ENCODE data around the gene ERN1. TPM values are rescaled to one million over a fixed set of nuclear protein-coding genes. Genes with fewer than 3 reads are reported as not detected.

Gene ERN1
- polyA plus RNA-seq, 1 donor from 2014 or later = 2.3 TPM

GRCh38 chr17:64063088-64063487 is 66.9 kb downstream of the ERN1 start:
- Histone ChIP-seq H3K36me3 (ENCODE audit: insufficient read depth, low read length) (no peaks in the 10 kb centered on the region), H4K20me1 (ENCODE audit: insufficient read depth) (no peaks in the 10 kb centered on the region)
- TF ChIP-seq SMC3 (conservative IDR thresholded peaks at IDR 0.05; ENCODE audit: poor library complexity) (no peak), TAF1 (IDR thresholded peaks at IDR 0.05; ENCODE audit: low read depth) (no peak), EZH2 (IDR thresholded peaks at IDR 0.05; ENCODE audit: borderline replicate concordance, insufficient read depth, low read length, poor library complexity, severe bottlenecking) (no peak), EP300 (conservative IDR thresholded peaks at IDR 0.05; ENCODE audit: poor library complexity, severe bottlenecking) (no peak), CTCF (IDR thresholded peaks at IDR 0.05; ENCODE audit: poor library complexity, severe bottlenecking) (no peak), RAD21 (conservative IDR thresholded peaks at IDR 0.05) (no peak), REST (IDR thresholded peaks at IDR 0.05; ENCODE audit: borderline replicate concordance) (no peak), POLR2AphosphoS5 (IDR thresholded peaks at IDR 0.05) (no peak), MXI1 (conservative IDR thresholded peaks at IDR 0.05; ENCODE audit: poor library complexity, severe bottlenecking) (no peak)

DNA sequence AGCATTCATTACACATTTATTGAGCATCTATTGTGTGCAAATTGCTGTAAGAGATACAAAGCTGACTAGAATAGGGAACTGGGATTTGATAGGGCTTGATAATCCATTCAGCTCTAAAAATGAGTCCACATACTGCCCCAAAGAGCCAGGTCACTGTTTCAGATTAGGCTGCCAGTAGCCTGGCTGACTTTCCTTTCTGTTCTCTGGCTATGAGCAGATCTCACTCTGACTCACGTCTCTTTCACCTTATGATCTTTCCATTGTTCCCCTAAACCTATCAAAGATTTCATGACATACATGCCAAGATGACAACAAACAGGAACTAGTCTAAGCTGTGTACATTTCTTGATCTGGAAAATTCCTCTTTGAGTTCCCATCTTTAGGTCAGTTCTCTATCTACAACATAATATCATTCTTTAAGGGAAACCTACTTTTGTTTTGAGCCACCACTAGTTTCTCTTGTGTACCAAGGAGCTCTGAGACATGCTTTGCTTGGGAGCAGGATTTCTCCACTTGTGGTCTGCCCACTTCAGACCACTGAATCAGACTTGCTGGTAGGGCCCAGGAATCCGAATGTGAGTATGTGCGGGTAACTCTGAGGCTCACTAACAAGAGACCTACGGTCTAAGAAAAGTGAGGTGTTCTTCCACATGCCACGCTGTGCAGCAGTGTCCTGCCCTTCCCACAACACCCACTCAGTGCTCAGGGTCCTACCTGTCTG is 68.6 kb downstream of the ERN1 start:
- H3K36me3 ChIP-seq (ENCODE audit: insufficient read depth, low read length) = no peaks in the 10 kb centered on the region
- H2AFZ ChIP-seq (ENCODE audit: low read depth, low read length) = no peak overlapping the region
- no peak for TF ChIP-seq TAF1 (IDR thresholded peaks at IDR 0.05; ENCODE audit: low read depth)
- no peak for TF ChIP-seq REST (IDR thresholded peaks at IDR 0.05; ENCODE audit: borderline replicate concordance)
- no peak for TF ChIP-seq EZH2 (IDR thresholded peaks at IDR 0.05; ENCODE audit: borderline replicate concordance, insufficient read depth, low read length, poor library complexity, severe bottlenecking)
- no peak for TF ChIP-seq MXI1 (conservative IDR thresholded peaks at IDR 0.05; ENCODE audit: poor library complexity, severe bottlenecking)
- TF ChIP-seq SMC3 (conservative IDR thresholded peaks at IDR 0.05; ENCODE audit: poor library complexity) = no peak
- no peak for TF ChIP-seq CTCF (IDR thresholded peaks at IDR 0.05; ENCODE audit: poor library complexity, severe bottlenecking)
- TF ChIP-seq POLR2AphosphoS5 (IDR thresholded peaks at IDR 0.05) = no peak
- TF ChIP-seq RAD21 (conservative IDR thresholded peaks at IDR 0.05) = no peak
- TF ChIP-seq EP300 (conservative IDR thresholded peaks at IDR 0.05; ENCODE audit: poor library complexity, severe bottlenecking) = no peak
- no peaks in the 10 kb centered on the region for H3K27me3 ChIP-seq (ENCODE audit: insufficient read depth, low read depth, low read length)
- no peaks in the 10 kb centered on the region for H3K9me3 ChIP-seq (ENCODE audit: low read length)
- no peaks in the 10 kb centered on the region for H3K9me2 ChIP-seq (ENCODE audit: insufficient read depth, low read length)
- no peaks in the 10 kb centered on the region for H3K79me2 ChIP-seq (replicated peaks; ENCODE audit: insufficient read depth, low read length)
- H4K20me1 ChIP-seq (ENCODE audit: insufficient read depth) = no peaks in the 10 kb centered on the region
- H3F3A ChIP-seq (ENCODE audit: insufficient read depth, low read length, poor library complexity, severe bottlenecking) = no peaks in the 10 kb centered on the region
- H3K4me3 ChIP-seq (ENCODE audit: low read length) = no peak overlapping the region
- no peak overlapping the region for H3K9ac ChIP-seq (ENCODE audit: low read length)
- no peak overlapping the region for H3K4me2 ChIP-seq (ENCODE audit: low read length)
- no peak overlapping the region for H3K27ac ChIP-seq (ENCODE audit: low read length)

More at GRCh38 chr17:64063088-64063487, 66.9 kb downstream of the ERN1 start:
- Histone ChIP-seq H3K79me2 (replicated peaks; ENCODE audit: insufficient read depth, low read length) (no peaks in the 10 kb centered on the region), H3K4me2 (ENCODE audit: low read length) (no peak overlapping the region), H3K9me2 (ENCODE audit: insufficient read depth, low read length) (no peaks in the 10 kb centered on the region), H3F3A (ENCODE audit: insufficient read depth, low read length, poor library complexity, severe bottlenecking) (no peaks in the 10 kb centered on the region), H3K4me3 (ENCODE audit: low read length) (no peak overlapping the region), H2AFZ (ENCODE audit: low read depth, low read length) (no peak overlapping the region), H3K27me3 (ENCODE audit: insufficient read depth, low read depth, low read length) (no peaks in the 10 kb centered on the region), H3K9ac (ENCODE audit: low read length) (no peak overlapping the region), H3K9me3 (ENCODE audit: low read length) (no peaks in the 10 kb centered on the region), H3K27ac (ENCODE audit: low read length) (no peak overlapping the region)

All from neural cell (in vitro differentiated cells).